ENCODE measurements around the gene CCNYL1. TPM values are rescaled to one million over a fixed set of nuclear protein-coding genes. Genes with fewer than 3 reads are reported as not detected.

CCNYL1 gene
- total RNA-seq, 4 donors from 2014 or later, result 30.0 to 99.5 (median 31.7) TPM

DNA sequence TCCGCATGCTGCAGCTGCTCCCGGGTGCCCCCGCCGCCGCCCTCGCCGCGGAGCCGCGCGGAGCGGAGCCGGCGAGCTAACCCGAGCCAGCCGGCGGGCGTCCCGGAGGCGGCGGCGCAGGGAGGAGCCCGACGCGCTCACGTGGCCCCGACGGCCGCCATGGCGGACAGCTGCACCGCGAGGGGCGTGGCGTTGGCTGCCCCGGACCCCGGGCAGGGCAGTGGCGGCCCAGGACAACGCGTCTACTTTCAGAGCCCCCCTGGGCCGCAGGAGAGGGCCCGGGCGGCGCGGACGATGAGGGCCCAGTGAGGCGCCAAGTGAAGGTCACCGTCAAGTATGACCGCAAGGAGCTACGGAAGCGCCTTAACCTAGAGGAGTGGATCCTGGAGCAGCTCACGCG is 30.0 kb upstream of the CCNYL1 start:
- Histone ChIP-seq H3K27me3 (peaks cover 4% of the 10 kb centered on the region), H3K9me3 (no peaks in the 10 kb centered on the region), H3K4me3 (no peak overlapping the region), H3K27ac (no peak overlapping the region), H3K4me1 (peaks cover 0 to 10% (median 6%) of the 10 kb centered on the region in 4 donors), H3K36me3 (no peaks in the 10 kb centered on the region)
- TF ChIP-seq POLR2AphosphoS5 (IDR thresholded peaks at IDR 0.05), result no peak
- no peak for DNase-seq
- 87% methylated on average over 18 of the region's 52 CpGs; no CpG with 5 or more reads in 1 of the 2 donors for WGBS, 2 donors (ENCODE audit: low coverage in 1 of 2)
- intact Hi-C loops (cut with DNase I; ENCODE audit: low total_unique reads) (no loop called here), in situ Hi-C loops (cut with MboI; ENCODE audit: low pct_ligation_motif_present in 1 of 4, low pct_unique_long_range_greater_than_20kb in 1 of 4, low sequenced_read_pairs in 3 of 4) (no loop called here)

DNA sequence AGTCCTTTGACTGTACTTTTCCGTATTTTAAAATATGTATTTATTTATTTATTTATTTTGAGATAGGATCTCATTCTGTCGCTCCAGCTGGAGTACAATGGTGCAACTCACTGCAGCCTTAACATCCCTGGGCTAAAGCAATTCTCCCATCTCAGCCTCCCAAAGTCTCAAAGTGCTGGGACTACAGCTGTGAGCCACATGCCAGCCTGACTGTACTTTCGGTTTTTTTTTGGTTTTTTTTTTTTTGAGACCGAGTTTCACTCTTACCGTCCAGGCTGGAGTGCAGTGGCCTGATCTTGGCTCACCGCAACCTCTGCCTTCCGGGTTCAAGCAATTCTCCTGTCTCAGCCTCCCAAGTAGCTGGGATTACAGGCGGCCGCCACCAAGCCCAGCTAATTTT is 28.9 kb upstream of the CCNYL1 start:
- Histone ChIP-seq H3K36me3 (no peaks in the 10 kb centered on the region), H3K9me3 (no peaks in the 10 kb centered on the region), H3K4me3 (no peak overlapping the region), H3K27ac (no peak overlapping the region), H3K4me1 (peaks cover 0 to 10% (median 6%) of the 10 kb centered on the region in 4 donors), H3K27me3 (peaks cover 4% of the 10 kb centered on the region)
- 82 to 89% methylated on average over 8 to 9 of the region's 9 CpGs for WGBS, 2 donors (ENCODE audit: low coverage in 1 of 2)
- intact Hi-C loops (cut with DNase I; ENCODE audit: low total_unique reads), result no loop called here
- no peak for DNase-seq
- TF ChIP-seq POLR2A (IDR thresholded peaks at IDR 0.05), result no peak
- no peak for TF ChIP-seq CTCF (IDR thresholded peaks at IDR 0.05)
- no peak for TF ChIP-seq EP300 (IDR thresholded peaks at IDR 0.05; ENCODE audit: low read depth)
- in situ Hi-C loops (cut with MboI; ENCODE audit: low pct_ligation_motif_present in 1 of 4, low pct_unique_long_range_greater_than_20kb in 1 of 4, low sequenced_read_pairs in 3 of 4), result no loop called here

DNA sequence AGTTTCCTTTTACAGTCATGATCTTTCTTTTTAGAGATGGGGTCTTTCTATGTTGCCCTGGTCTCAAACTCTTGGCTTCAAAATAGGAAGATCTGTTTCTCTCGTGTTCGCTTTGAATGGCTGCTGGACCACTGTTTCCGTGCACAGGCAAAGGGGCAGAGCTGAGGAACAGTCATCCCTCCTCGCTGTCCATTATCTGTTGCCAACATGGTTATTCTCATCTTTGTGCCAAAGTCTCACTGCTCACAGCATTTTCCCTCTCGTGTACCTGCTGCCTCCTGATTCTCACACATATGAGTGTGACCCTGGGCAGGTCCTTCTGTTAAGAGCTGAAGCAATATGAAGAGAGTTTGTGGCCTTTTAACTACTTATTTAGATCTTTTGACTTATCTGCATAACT is 28.0 kb upstream of the CCNYL1 start:
- in situ Hi-C loops (cut with MboI; ENCODE audit: low pct_ligation_motif_present in 1 of 4, low pct_unique_long_range_greater_than_20kb in 1 of 4, low sequenced_read_pairs in 3 of 4), result no loop called here

DNA sequence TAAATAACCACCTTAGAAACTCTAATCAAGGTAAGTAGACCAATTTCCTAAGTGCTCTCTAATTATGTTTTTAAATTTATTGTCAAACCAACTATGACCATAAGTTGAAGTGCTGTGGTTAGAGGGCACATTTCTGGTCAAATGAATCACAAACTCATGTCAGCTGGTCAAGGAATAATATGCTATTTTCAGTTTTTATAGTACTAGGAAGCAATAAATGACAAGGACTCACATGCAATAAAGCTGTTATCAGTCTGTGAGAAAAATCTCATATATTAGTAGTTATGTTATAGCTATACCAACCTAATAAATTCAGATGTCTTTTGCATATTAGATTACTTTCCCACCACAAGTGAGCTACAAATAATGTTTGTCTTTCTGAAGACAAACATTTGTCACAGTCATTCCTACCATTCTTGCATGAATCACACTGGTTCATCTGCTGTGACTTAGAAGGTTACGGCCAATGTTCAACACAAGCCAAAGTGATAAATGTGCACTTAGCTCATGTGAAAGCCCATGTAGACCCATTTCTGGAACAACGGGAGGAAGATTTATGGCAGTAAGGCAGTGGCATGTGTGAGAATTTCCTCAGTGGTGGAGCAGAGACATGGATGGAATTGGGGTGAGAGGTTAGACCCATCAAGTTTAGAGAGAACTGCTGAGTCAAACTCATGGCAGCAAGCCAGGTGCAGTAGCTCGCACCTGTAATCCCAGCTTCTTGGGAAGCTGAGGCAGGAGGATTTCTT is 27.4 kb upstream of the CCNYL1 start:
- H3K27ac ChIP-seq, result peak overlapping the region in 2 of 4 donors; percentile 6 to 17
- H3K4me3 ChIP-seq, result no peak overlapping the region
- WGBS, 2 donors (ENCODE audit: low coverage in 1 of 2), result 34 to 43% methylated on average over 1 to 3 of the region's 3 CpGs
- H3K4me1 ChIP-seq, result peaks cover 0 to 10% (median 6%) of the 10 kb centered on the region in 4 donors
- peaks cover 4% of the 10 kb centered on the region for H3K27me3 ChIP-seq
- no peaks in the 10 kb centered on the region for H3K36me3 ChIP-seq
- TF ChIP-seq POLR2AphosphoS5 (IDR thresholded peaks at IDR 0.05) (peak in 1 of 3 donors; percentile 6), CTCF (IDR thresholded peaks at IDR 0.05) (no peak), EP300 (IDR thresholded peaks at IDR 0.05; ENCODE audit: low read depth) (no peak)
- H3K9me3 ChIP-seq, result no peaks in the 10 kb centered on the region
- in situ Hi-C loops (cut with MboI; ENCODE audit: low pct_ligation_motif_present in 1 of 4, low pct_unique_long_range_greater_than_20kb in 1 of 4, low sequenced_read_pairs in 3 of 4), result no loop called here
- intact Hi-C loops (cut with DNase I; ENCODE audit: low total_unique reads), result no loop called here
- peak; percentile 48 for DNase-seq

More for the DNA sequence above, 28.0 kb upstream of the CCNYL1 start:
- Histone ChIP-seq H3K36me3 (no peaks in the 10 kb centered on the region), H3K4me1 (peaks cover 0 to 10% (median 6%) of the 10 kb centered on the region in 4 donors), H3K27ac (peak overlapping the region in 1 of 4 donors; percentile 6), H3K4me3 (no peak overlapping the region), H3K9me3 (no peaks in the 10 kb centered on the region), H3K27me3 (peaks cover 4% of the 10 kb centered on the region)
- DNase-seq, result no peak
- intact Hi-C loops (cut with DNase I; ENCODE audit: low total_unique reads), result no loop called here
- WGBS, 2 donors (ENCODE audit: low coverage in 1 of 2), result 72 to 88% methylated on average over 5 of the region's 5 CpGs
- no peak for TF ChIP-seq CTCF (IDR thresholded peaks at IDR 0.05)
- no peak for TF ChIP-seq POLR2A (IDR thresholded peaks at IDR 0.05)
- TF ChIP-seq EP300 (IDR thresholded peaks at IDR 0.05; ENCODE audit: low read depth), result no peak
- TF ChIP-seq POLR2AphosphoS5 (IDR thresholded peaks at IDR 0.05), result no peak

All from transverse colon (tissue), 4 donors.